ENCODE measurements around the gene SUB1.
A peak's percentile ranks its signal among the peaks of the same experiment; 100 is the strongest.

Gene SUB1

DNA sequence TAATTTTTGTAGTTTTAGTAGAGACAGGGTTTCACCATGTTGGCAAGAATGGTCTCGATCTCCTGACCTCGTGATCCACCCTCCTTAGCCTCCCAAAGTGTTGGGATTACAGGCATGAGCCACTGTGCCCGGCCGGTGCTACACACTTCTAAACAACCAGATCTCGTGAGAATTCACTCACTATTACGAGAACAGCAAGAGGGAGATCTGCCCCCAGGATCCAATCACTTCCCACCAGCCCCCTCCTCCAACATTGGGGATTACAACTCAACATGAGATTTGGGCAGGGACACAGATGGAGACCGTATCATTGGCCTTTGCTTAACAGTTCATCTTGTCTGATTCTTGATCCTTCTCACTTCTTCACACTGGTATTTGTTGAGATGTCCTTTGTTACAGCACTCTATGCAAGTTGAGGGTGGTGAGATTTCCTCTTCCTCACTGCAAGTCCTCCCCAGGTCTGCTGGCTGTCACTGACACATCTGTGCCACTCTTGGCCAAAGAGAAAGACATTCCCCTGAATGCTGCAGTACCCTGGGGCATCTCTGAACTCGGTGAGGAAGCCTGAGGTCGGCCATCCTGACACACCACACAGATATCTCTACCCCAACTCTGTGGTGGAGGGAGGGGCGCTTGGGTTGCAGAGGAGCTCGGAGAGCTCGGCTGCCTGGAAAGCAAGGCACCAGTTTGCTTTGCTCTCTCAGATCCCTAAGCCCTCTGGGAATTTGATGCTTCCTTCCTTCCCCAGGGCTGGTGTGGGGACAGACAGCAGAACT is 4.2 kb upstream of the SUB1 start:
- DNase-seq (ENCODE audit: low spot score), result no peak
- TF ChIP-seq, protein P1, sequence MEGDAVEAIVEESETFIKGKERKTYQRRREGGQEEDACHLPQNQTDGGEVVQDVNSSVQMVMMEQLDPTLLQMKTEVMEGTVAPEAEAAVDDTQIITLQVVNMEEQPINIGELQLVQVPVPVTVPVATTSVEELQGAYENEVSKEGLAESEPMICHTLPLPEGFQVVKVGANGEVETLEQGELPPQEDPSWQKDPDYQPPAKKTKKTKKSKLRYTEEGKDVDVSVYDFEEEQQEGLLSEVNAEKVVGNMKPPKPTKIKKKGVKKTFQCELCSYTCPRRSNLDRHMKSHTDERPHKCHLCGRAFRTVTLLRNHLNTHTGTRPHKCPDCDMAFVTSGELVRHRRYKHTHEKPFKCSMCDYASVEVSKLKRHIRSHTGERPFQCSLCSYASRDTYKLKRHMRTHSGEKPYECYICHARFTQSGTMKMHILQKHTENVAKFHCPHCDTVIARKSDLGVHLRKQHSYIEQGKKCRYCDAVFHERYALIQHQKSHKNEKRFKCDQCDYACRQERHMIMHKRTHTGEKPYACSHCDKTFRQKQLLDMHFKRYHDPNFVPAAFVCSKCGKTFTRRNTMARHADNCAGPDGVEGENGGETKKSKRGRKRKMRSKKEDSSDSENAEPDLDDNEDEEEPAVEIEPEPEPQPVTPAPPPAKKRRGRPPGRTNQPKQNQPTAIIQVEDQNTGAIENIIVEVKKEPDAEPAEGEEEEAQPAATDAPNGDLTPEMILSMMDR (IDR thresholded peaks at IDR 0.05; ENCODE audit: extremely low read depth, insufficient read depth, missing control alignments), result no peak
- in situ Hi-C loops (cut with MboI; ENCODE audit: low pct_unique_long_range_greater_than_20kb, low sequenced_read_pairs, unreplicated experiment), result no loop called here

DNA sequence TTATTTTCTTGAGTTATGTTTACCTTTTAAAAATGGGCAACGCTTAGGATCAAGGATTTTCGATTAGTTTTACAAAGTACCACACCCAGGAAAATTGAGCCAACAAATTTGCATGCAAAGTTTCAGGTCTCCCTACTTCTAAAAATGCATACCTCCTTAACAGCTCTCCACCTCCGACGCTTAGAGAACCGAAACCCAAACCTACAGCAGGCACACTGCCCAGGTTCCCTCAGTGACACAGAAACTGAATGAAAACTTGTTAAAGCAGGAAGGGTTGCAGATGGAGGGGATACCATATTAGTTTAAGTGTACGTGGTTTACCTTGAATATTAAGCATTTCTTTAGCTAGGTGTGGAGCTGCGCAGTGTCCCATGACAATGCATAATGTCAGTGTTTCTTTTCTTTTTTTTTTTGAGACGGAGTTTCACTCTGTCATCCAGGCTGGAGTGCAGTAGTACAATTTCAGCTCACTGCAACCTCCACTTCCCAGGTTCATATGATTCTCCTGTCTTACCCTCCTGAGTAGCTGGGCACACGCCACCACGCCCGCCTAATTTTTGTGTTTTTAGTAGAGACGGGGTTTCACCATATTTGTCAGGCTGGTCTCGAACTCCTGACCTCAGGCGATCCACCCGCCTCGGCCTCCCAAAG is 1.6 kb upstream of the SUB1 start:
- in situ Hi-C loops (cut with MboI; ENCODE audit: low pct_unique_long_range_greater_than_20kb, low sequenced_read_pairs, unreplicated experiment), result no loop called here
- peak; percentile 73 for DNase-seq (ENCODE audit: low spot score)
- TF ChIP-seq, protein P1 (IDR thresholded peaks at IDR 0.05; ENCODE audit: extremely low read depth, insufficient read depth, missing control alignments), result no peak

DNA sequence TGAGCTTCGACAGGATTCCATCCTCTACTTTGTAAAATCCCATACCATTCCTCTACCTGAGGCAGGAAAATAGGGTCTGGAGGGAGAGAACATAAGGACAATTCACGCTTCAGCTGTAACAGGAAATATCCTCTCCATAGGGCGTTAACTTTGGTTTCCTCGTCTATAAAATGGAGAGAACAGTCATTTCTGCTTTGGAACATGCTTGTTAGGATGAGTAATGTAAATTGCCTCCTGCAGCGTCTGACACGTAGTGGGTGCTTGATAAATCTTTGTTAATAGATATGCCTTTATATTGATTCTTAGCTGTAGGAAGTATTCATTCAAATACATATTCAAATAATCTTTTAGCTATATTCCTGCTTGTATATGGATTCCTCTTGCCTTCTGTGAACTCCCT is 711 bp upstream of the SUB1 start:
- no peak for DNase-seq (ENCODE audit: low spot score)
- TF ChIP-seq, protein P1 (IDR thresholded peaks at IDR 0.05; ENCODE audit: extremely low read depth, insufficient read depth, missing control alignments), result no peak
- in situ Hi-C loops (cut with MboI; ENCODE audit: low pct_unique_long_range_greater_than_20kb, low sequenced_read_pairs, unreplicated experiment), result no loop called here

DNA sequence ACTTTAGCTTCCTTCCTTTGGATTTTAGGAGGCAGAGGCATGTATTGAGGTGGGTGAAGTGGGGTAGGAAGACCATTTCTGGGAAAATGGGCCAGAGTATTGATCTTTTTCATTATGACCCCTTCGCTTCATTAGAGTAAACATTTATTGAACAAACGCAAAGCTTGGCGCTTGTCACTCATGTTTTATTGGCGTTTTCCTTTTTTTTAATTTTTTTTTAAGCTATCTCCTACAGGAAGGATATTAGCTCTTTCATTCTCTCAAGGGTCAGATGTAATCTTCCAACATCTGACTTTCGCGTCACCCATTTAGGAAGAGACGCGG is 273 bp upstream of the SUB1 start:
- DNase-seq (ENCODE audit: low spot score), result no peak
- in situ Hi-C loops (cut with MboI; ENCODE audit: low pct_unique_long_range_greater_than_20kb, low sequenced_read_pairs, unreplicated experiment), result no loop called here
- TF ChIP-seq, protein P1 (IDR thresholded peaks at IDR 0.05; ENCODE audit: extremely low read depth, insufficient read depth, missing control alignments), result no peak

DNA sequence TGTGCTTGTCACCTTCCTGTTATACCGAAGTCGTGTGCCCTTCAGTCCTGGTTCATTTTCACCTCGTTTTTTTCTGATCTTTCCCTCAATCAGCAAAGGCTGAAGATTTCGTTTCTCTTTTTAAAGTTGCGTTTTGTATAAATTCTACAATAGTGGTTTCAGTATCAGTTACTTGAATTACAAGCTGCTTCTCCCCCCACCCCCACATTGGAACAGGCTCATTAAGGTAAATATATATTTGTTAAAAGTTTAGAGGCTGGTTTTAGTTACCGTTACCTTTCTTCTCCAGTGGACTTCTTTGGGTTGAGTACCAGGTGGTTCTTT is 881 bp downstream of the SUB1 start:
- in situ Hi-C loops (cut with MboI; ENCODE audit: low pct_unique_long_range_greater_than_20kb, low sequenced_read_pairs, unreplicated experiment), result no loop called here

DNA sequence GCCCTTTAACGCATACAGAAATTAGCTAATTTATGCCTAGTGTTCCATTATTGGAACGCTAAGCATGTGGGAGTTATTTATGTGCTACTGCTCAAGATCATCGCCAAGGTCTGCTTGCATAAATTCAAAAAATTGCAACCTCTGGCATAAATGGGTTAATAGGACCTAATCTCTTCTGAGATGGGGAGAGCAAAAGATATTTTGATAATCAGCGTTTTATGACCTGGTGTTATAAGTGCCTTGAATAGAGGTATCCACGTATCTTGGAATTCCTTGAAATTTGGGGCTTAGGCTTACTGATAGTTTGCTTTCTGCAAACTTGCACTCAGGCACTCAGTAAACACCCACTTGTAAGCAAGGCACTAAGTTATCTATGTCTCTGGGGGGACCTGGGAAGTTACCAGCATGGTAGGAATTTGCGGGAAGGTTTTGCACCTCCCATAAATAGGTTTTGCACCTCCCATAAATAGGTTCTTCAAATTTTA is 1.8 kb downstream of the SUB1 start:
- in situ Hi-C loops (cut with MboI; ENCODE audit: low pct_unique_long_range_greater_than_20kb, low sequenced_read_pairs, unreplicated experiment), result no loop called here
- TF ChIP-seq, protein P1 (IDR thresholded peaks at IDR 0.05; ENCODE audit: extremely low read depth, insufficient read depth, missing control alignments), result no peak
- no peak for DNase-seq (ENCODE audit: low spot score)

More for the DNA sequence above, 881 bp downstream of the SUB1 start:
- DNase-seq (ENCODE audit: low spot score), result peak; percentile 45
- TF ChIP-seq, protein P1 (IDR thresholded peaks at IDR 0.05; ENCODE audit: extremely low read depth, insufficient read depth, missing control alignments), result no peak

Measured in GM13977 (cell line).